Keratinocyte (primary cell): ENCODE results near the gene EXOSC5.

Source experiments
- CTCF ChIP-seq, 3 experiments: IDR thresholded peaks in 1 of 3; conservative IDR thresholded peaks in 1 of 3; optimal IDR thresholded peaks in 1 of 3; 2 replicates in 2 of 3; 3 replicates in 1 of 3; pipeline versions ENCODE3 to v1.5.1; 2011; ENCODE audit warnings: low read length in 3 of 3, mild to moderate bottlenecking in 3 of 3, moderate library complexity in 2 of 3, control low read depth in 1 of 3, inconsistent platforms in 1 of 3; ENCODE audit not compliant: insufficient read depth in 2 of 3; ENCODE audit errors: extremely low read depth in 1 of 3
- EZH2 ChIP-seq: IDR thresholded peaks from one replicate; pipeline ENCODE4 v1.6.1; 2012; ENCODE audit warnings: inconsistent platforms, mild to moderate bottlenecking, low read length, moderate library complexity

GRCh38 chr19:41364524-41365391 lies 32.4 kb downstream of the EXOSC5 start:
- TF ChIP-seq CTCF (optimal IDR thresholded peaks at IDR 0.05 in 1 of 3, IDR thresholded peaks at IDR 0.05 in 1 of 3, conservative IDR thresholded peaks at IDR 0.05 in 1 of 3; ENCODE audit: extremely low read depth in 1 of 3, insufficient read depth in 2 of 3, low read length in 3 of 3): no peak
- TF ChIP-seq EZH2: no peak
